Endothelial cell of umbilical vein (primary cell): ENCODE measurements around the gene KIF26B.

Experiments used
- EZH2 ChIP-seq: IDR thresholded peaks from 2 replicates; pipeline ENCODE4 v1.6.1; 2012; ENCODE audit warnings: borderline replicate concordance, low read depth, mild to moderate bottlenecking, moderate library complexity, low read length, inconsistent platforms; ENCODE audit not compliant: severe bottlenecking
- FOS ChIP-seq: IDR thresholded peaks from 2 replicates; pipeline ENCODE4 v1.6.1; 2011; ENCODE audit warnings: mild to moderate bottlenecking, low read length, moderate library complexity, borderline replicate concordance; ENCODE audit not compliant: insufficient read depth
- GATA2 ChIP-seq: IDR thresholded peaks from 2 replicates; pipeline ENCODE4 v1.7.0; 2011; ENCODE audit warnings: low read depth, mild to moderate bottlenecking, moderate library complexity, mixed read lengths, low read length; ENCODE audit not compliant: insufficient read length, insufficient read depth
- JUN ChIP-seq: IDR thresholded peaks from 2 replicates; pipeline ENCODE4 v1.6.1; 2011; ENCODE audit warnings: borderline replicate concordance, low read depth; ENCODE audit not compliant: insufficient read length, insufficient read depth
- MYC ChIP-seq: IDR thresholded peaks from one replicate; pipeline ENCODE4 v1.6.1; 2011; ENCODE audit warnings: mild to moderate bottlenecking, low read depth, low read length
- POLR2A ChIP-seq: IDR thresholded peaks from 2 replicates; pipeline ENCODE4 v1.6.1; 2012; ENCODE audit warnings: low read depth, mild to moderate bottlenecking, control low read depth, low read length
- POLR2AphosphoS5 ChIP-seq: IDR thresholded peaks from 2 replicates; pipeline ENCODE4 v1.6.1; 2012; ENCODE audit warnings: low read depth, mild to moderate bottlenecking, control low read depth, low read length, moderate library complexity; ENCODE audit not compliant: insufficient read depth
- TF ChIP-seq, protein P1 (sequence below), 2 donors: IDR thresholded peaks; 1 replicate in 1 of 2; 2 replicates in 1 of 2; pipeline ENCODE4 v1.5.1; 2011; ENCODE audit warnings: low read length in 2 of 2, mild to moderate bottlenecking in 2 of 2, moderate library complexity in 2 of 2, control low read depth in 1 of 2, inconsistent platforms in 1 of 2, low read depth in 1 of 2; ENCODE audit not compliant: insufficient read depth in 1 of 2; ENCODE audit errors: extremely low read depth in 1 of 2
- TF ChIP-seq, protein P2 (sequence below): IDR thresholded peaks from 2 replicates; pipeline ENCODE4 v1.6.1; 2011; ENCODE audit not compliant: insufficient read depth, insufficient read length

DNA sequence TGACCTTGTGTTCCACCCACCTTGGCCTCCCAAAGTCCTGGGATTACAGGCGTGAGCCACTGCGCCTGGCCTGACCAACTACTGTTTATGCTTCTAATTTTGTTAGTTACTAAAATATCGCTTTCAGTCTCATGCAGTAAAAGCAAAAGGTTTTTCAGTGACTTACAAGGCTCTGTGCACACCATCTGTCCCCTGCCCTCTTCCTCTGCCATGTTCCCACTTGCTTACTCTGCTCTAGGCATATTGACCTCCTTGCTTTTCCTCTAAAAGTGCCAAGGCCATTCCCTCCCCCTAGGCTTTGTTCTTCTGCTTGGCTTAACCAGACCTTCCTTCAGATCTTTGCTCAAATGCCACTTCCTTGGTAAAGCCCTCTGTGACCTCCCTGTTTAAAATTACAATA, 276.9 kb downstream of the KIF26B start:
- TF ChIP-seq, protein P1, sequence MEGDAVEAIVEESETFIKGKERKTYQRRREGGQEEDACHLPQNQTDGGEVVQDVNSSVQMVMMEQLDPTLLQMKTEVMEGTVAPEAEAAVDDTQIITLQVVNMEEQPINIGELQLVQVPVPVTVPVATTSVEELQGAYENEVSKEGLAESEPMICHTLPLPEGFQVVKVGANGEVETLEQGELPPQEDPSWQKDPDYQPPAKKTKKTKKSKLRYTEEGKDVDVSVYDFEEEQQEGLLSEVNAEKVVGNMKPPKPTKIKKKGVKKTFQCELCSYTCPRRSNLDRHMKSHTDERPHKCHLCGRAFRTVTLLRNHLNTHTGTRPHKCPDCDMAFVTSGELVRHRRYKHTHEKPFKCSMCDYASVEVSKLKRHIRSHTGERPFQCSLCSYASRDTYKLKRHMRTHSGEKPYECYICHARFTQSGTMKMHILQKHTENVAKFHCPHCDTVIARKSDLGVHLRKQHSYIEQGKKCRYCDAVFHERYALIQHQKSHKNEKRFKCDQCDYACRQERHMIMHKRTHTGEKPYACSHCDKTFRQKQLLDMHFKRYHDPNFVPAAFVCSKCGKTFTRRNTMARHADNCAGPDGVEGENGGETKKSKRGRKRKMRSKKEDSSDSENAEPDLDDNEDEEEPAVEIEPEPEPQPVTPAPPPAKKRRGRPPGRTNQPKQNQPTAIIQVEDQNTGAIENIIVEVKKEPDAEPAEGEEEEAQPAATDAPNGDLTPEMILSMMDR (IDR thresholded peaks at IDR 0.05; ENCODE audit: extremely low read depth in 1 of 2, insufficient read depth in 1 of 2, low read depth in 1 of 2, low read length in 2 of 2) = no peak
- TF ChIP-seq EZH2 (no peak), POLR2AphosphoS5 (no peak), POLR2A (no peak), JUN (no peak), FOS (no peak), GATA2 (no peak), MYC (no peak)
- TF ChIP-seq, protein P2, sequence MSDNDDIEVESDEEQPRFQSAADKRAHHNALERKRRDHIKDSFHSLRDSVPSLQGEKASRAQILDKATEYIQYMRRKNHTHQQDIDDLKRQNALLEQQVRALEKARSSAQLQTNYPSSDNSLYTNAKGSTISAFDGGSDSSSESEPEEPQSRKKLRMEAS = no peak
